SW480 (cell line): ENCODE data around the gene DAB1.

Experiments
- DNase-seq: peaks from one replicate; pipeline ENCODE4 v3.0.0-alpha.2; 2016; ENCODE audit warnings: low spot score

DAB1 gene

DNA sequence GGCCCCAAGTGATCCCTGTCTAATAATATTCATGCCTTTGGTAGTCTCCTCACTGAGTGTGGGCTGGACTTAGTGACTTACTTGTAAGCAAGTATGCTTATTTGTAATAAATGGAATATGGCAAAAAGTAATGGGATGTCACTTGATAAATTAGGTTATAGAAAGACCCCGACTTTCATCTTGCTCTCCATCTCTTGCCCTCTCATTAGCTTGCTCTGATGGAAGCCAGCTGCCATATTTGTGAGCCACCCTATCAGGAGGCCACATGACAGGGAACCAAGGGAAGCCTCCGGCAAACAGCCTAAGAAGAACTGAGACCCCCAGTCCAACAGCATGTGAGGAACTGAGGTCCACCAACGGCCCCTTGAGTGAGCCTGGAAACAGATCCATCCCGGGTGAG, 107.0 kb downstream of the DAB1 start:
- no peak for DNase-seq

DNA sequence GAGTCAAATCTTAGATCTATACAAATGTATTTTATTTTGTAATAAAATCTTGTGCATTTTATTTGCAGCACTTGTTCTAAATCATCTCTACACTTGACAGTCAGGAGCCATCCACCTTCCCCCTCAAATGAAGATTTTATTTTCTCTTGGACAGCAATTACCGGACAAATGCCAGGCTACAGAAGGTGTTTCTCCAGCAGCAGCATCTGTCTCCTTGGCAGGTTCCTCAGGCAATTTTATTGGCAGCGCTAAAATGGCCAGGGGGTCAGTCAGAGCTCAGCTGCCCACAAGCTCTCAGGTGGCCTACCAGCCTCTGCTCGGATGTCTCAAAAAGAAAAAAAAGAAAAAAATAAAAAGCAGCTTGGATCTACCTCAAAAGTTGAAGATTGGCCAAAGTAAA, 107.6 kb downstream of the DAB1 start:
- DNase-seq: no peak

DNA sequence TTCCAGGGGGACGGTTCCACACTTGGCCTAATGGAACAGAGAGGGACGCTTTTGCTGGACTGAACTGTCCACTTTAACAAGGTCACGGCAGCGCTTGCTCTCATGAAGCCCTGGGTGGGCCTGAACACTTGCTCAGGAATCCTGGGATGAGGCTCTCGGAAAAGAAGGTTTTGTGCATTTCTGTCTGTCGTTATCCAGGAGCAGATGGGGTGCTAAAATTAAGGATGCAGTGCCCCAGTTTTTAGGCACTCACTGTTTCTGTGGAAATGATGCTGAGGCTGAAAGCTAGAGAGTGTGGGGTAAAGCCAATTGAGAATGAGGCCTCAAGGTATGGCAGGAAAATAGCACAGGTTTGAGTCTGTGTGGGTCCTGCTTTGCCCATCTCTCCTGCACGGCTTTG, 111.0 kb downstream of the DAB1 start:
- no peak for DNase-seq

DNA sequence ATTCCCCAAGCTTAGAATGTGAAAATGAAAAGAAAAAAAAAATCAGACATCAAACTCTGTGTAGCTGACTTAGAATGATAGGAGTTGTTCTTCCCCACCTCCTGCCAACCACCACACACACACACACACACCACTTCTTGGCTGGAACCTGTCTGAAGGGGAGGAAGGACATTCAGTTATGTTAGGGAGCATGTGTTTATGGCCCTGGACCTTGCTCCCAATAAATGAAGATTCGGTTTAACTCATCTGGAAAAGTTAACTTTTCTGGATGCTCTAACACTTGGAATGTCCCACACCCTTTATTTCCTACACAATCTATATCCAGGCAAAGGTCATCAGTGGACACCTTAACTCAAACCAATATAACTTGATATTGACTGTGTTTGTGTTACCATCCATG, 112.4 kb downstream of the DAB1 start:
- no peak for DNase-seq

DNA sequence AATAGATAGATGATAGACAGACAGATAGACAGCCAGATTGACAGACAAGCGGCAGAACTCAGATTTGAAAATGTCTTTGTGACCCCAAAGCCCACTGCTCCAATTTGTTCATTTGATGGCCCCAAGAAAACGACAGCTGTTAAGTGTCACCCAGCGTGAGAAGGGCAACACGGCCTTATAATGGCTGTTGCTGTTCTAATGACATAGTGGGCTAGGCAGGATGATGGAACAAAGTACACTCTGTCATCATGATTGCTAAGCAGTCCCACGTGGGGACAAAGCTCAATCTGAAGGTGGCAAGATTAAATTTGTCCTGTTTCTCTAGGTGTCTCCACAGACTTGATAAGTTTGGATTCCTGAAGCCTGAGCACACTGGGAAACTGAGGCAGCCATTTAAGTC, 112.9 kb downstream of the DAB1 start:
- peak; percentile 3 for DNase-seq

DNA sequence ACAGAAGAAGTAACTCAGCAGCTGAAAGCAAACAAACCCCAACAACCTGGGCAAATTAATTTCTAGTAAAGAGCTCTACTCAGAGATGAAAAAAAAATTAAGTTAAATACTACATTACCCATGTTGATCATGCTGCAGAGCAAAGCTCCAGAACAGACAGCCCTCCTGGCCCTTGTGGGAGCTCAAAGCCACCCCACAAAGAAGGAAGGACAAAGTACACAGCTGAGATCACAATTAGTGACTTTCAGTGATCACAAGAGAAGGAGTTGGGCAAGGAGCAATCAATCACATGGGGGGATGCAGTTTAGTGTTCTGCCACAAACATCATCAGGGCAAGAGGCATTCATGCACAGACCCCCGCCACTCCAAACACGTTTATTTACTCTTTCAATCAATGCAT, 114.2 kb downstream of the DAB1 start:
- no peak for DNase-seq

DNA sequence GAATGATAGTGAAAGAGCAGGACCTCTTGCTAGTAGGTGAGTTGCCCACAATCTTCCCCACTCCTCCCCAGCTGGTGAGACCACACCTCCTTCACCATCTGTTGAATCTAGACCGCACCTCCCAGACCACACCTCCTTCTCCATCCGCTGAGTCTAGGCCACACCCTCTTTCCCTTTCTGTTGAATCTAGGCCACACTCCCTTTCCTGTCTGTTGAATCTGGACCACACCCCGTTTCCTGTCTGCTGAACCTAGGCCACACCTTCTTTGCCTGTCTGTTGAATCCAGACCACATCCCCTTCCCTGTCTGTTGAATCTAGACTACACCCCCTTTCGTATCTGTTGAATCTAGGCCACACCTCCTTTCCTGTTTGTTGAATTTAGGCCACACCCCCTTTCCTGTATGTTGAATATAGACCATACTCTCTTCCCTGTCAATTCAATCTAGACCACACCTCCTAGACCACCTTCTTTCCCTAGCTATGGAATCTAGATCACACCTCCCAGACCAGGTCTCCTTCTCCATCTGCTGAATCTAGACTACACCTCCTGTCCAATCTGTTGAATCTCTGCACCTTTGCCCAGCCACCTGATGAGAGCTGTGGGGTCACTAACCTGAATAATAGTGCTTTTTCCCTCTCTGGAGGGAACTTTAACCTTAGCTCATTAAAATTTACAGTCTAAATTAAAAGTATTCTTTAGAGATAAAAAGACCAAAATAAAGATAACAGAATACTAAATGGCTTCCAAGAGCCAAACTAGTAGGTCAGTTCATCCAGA, 116.3 kb downstream of the DAB1 start:
- peak; percentile 78 for DNase-seq

DNA sequence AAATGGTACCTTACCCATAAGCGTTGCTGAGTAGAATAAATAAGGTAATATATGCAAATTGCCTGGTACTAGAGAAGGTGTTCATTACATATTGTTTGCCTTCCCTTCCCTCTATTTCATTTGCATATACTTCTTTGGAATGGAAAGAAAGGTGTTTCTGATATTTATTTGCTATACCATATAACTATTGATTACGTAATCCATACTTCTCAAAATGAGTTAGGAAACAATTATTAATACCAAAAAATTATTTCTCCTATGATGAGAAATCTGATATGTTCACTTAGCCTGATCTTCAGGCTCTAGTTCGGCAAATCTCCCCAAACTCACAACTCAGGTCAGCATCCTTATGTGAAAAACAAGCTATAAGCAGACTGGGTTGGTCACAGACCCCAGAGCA, 119.3 kb downstream of the DAB1 start:
- DNase-seq: no peak

DNA sequence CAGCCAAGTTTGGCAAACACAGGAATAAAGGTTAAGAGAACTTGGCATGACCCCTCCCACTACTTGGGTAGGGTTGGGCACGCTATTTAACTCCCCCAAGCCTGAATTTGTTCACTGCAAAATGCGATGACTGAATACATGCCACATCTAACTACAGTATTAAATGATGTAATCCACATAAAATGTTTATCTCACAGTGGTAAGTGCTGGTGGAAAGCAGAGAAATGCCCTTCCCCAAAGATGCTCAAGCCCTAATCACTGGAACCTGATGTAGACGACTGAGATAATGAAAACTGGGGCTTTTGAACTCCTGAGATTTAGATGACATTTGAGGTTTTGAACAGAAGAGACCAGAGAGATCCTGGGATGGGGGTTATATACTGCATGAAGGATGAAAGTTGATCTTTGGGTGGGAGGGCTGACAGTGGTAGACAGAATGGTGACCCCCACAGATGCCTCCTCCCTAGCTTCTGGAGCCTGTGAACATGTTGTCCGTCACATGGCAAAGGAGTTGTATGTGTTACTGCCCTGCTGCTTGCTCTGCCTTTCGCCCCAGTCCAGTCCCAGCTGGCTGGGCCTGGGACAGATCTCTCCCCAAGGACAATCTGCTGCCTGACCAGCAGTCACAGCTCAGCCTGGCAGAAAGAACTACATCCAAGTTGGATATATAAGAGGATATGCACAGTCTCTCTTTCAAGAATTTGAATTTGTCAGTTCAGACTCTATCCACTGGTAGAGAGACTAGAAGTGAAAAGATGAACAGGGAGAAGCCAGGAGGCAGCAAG, 120.9 kb downstream of the DAB1 start:
- no peak for DNase-seq

DNA sequence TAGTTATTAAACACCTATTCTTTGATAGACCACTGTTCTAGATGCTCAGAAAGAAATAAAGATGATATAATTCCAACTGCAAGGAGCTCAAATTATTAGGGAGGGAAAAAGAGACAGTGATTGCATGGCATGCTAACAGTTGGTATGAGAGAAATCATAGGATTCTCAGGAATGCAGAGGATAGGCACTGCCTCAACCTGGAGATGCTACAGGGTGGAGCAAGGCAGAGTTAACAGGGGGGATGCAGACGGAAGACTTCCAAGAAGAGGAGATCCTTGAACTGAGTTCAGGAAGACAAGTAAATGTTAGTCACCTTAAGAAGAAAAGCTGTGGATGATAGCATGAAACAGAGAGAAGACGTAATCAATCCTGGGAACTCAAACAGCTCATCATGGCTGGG, 123.7 kb downstream of the DAB1 start:
- no peak for DNase-seq

DNA sequence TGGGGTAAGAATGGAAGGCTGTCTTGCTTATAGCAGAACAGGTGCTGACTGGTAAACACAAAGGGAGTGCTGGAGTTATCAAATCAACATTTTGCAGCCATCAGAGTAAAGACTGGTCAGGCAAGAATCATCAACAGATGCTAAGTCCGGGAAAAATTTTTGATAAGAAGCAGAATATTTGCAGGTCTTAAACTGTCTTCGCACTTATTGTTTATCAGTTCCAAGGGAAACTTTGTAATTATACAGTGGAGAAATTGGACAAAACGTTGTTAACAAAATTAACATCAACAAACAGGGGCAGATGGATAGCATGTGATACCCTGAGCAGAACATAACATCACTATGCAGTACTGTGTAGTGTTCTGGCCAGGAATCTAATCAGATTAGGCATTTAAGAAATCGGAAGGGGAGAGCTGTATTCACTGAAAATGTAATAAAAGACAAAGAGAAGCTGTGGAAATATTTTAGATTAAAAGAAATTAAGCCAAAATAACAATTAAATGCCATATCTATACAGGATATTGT, 127.1 kb downstream of the DAB1 start:
- no peak for DNase-seq

DNA sequence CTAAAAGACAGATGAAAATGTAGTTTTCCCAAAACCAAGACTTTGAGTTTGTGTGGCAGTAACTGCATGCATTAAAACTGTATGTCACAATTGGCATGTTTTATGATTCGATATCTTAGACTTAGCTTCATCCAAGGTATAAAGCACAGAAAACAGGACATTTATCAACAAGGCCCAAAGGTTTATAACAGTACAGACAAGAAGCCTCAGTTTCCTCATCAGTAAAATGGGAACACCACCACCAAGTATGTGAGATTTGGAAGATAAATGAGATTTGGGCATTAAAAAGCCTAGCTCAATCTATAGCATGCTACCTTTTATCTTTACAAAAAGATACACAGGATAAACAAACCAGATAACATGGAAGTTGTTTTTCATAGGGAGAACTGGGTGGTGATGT, 128.5 kb downstream of the DAB1 start:
- DNase-seq: no peak

DNA sequence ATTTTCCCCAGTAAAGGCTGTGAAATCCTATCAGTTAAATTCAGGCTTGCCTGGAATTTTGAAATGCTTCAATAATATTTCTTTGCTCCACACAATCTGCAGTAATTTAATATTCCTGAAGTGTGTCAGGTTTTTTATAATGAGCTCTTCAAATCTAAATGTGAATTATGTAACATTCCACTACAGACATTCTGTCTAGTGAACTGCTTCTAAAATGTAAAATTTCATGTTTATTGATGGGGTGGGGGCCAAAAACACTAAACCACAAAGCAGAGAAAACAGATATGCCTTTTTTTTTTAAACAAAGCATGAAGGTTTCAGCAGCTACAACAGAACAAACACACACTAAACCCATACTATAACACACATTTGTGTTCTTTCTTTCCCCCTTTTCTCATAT, 129.7 kb downstream of the DAB1 start:
- DNase-seq: no peak

DNA sequence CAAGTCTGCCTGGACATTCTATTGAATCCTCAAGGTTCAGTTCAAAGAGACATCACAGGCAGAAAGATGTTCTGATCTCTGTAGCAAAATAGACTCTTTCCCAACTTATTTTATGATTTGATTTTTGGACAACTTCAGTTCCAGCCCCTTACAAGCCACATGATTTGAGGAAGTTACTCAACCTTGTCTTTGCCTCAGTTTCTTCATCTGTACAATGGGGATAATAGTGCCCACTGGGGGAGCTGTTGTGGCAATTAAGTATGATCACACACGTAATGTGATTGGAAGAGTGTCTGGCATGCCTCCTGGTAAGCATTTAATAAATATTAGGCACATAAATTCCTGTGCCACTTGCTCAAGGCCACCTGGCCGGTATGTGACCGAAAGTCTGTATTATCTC, 130.6 kb downstream of the DAB1 start:
- DNase-seq: no peak

DNA sequence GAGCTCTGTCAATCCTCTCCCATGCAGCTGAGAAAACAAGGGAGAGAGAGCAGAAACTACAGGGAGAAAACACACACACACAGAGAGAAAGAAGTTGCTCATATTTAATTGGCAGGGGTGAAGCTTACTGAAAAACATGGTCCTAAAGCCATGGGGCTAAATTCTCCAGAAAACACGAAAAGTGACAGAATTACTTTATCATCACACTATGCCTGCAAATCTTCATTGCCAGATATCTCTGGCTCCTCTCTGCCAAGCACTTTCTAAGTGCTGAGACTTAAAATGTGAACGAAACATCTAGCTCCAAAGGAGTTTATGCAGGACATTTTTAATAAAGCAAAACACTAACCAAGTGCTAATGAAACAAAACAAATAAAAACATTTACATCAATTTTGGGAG, 134.1 kb downstream of the DAB1 start:
- no peak for DNase-seq

DNA sequence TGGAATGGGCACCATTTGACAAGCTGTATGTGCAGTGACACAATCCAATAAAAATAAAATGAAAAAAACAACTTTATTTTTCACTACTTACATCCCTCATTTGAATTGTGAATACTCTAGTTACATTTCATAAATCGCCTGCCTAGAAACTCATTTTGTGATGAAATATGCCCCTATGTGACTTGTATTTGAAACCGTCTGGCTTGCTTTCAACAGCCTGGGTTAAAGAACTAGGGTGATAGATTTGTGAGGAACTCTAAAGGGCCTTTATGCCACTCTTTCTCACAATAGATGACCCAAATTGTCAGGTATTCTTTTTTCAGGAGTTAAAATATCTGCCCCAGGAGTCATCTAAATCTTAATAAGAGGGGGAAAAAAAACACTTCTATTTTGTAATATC, 137.9 kb downstream of the DAB1 start:
- DNase-seq: no peak

DNA sequence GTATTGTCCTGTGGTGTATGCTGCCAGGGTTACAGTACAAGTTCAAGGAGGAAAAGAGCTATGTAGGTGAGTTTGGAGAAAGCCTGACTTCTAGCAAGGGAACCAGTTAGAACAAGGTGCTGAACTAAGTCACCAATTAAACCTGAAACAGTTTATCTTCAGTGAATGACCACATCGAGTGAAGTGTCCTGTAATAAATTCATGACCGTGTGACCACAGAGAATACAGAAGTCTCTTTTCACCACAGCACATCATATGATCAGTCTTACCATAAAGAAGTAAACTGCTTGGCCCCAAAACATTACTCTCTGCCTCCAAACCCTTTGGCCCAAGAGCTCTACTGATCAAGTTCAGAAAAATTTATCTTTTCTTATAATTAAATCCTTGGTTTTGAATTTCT, 141.4 kb downstream of the DAB1 start:
- DNase-seq: no peak

DNA sequence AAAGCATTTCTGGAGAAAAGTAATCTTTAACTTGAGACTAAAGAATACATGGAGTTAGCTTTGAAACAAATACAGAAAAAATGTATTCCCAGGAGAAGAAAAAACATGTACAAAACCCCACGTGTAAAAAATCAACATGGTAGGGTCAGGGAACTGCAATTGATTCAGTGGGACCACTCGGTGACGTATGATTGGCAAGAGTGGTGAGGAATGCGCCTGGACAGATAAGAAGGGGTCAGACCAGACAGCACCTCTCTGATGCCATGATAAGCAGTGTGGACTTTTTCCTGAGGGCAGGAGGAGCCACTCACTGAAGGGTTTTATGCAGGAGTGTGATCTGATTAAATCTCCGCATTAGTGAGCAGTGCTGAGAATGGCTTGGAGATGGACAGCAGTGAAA, 142.5 kb downstream of the DAB1 start:
- DNase-seq: no peak

DNA sequence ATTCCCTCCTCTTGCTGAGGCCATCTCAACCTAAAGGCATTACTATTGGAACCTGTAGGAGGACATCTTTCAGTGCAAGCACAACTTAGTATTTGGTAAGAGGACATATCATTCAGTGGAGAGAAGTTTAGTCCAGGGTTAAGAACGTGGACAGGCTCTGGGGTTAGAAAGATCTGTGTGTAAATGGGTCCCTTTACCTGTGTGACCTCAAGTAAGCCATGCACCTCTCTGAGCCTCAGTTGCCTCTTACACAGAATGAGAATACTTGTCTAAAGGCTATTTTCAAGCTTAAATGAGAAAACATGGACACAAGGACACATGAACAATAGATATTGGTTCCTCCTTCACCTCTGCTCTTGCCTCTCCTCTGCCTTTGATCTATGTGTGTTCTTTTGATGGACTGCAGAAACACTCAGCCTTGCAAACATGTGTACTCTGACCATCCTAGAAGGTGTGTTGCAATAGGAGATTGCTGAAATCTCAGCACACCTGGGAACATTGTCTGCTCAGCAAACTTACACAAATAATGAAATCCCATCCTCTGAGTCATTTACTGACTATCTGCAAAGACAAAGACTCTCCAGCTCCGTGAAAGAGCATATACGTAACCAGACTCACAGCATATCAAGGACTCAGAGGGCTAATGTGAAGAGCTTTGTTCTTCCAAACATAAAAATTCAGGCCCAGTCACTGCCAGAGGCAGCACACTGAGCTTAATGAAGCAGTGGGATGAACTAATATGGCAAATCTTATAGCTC, 143.8 kb downstream of the DAB1 start:
- peak; percentile 66 for DNase-seq

DNA sequence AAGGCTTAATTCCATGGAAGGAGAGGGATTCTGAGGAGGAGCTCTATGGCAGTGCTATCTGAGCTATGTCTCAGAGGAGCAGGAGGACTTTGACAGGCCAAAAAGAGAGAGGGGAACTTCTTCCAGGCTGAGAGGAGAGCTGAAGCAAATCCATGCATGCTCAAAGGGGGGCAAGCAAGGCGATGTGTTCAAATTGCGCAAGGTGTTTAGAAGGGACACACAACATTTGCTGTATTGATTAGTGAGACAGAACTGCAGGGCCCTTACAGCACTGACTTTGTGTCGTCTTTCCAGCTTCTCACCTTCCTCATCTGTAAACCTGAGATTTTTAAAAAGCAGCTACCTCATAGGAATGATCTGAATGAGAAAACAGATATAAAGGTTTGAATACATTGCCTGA, 145.3 kb downstream of the DAB1 start:
- DNase-seq: no peak

DNA sequence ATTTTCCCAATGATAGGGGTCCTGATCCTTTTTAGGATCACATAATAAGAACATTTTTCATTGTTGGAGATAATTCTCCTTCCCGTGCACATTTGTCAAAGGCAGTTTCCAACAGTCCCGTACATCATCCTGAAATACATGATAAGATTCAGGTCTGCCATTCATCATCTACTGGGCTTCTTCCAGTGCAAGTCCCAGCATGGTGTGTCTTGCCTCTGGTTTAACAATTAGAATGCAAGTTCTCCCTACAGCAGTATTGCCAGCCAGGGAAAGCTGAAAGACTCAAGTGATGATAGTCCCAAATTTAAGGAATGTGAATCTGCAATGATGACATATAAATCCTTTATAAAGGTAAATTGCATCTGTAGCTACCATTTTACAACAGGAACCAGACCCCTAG, 146.2 kb downstream of the DAB1 start:
- no peak for DNase-seq

DNA sequence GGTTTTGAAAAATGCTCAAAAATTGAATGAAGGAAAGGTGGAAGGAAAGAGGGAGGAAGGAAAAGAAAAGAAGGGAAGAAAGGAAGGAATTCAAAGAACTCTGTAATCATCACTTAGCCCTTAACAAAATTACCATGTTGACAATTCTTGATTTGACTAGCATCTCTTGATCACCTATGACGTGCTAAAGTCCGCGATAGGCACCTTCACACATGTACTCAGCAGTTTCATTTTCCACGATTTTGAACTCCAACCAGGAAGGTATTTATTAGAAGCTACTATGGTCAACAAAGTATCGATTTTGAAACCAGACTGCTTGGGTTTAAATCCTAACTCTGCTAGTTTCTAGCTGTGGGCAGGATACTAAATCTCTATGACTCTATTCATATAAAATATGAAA, 146.9 kb downstream of the DAB1 start:
- no peak for DNase-seq

DNA sequence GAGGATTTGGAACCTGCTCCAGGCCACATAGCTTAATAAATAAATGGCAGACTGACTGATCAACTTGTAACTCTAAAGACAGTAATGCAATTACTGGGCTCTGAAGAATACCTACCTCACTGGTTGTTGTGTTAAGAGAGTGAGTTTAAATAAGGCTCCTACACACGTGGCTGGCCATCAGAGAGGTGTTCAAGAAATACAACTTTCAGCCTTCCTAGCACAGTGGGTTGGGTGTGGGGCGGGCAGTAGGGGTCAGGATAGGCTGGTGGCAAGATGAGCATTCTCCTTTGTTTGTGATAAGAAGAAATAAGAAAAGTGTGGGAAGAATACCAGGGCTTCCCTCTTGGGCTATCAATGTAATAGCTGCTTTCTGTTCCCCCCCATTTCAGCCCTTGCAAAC, 151.3 kb downstream of the DAB1 start:
- DNase-seq: no peak
